ENCODE data around the gene MLN.

MLN gene

GRCh38 chr6:33759887-33760629 is 43.7 kb downstream of the MLN start:
- DNase-seq (ENCODE audit: low spot score), result no peak
- no peaks in the 10 kb centered on the region for H3K9me3 ChIP-seq (ENCODE audit: severe bottlenecking)
- ATAC-seq (ENCODE audit: low read depth), result no peak
- no peak overlapping the region for H3K4me3 ChIP-seq (ENCODE audit: severe bottlenecking)
- no peaks in the 10 kb centered on the region for H3K27me3 ChIP-seq (ENCODE audit: insufficient read depth, poor library complexity, severe bottlenecking)
- no peaks in the 10 kb centered on the region for H3K36me3 ChIP-seq (ENCODE audit: low read depth)
- no peak for TF ChIP-seq CTCF (IDR thresholded peaks at IDR 0.05; ENCODE audit: poor library complexity, severe bottlenecking)
- H3K4me1 ChIP-seq (ENCODE audit: insufficient read depth, poor library complexity, severe bottlenecking), result peaks cover 9% of the 10 kb centered on the region
- no peak overlapping the region for H3K27ac ChIP-seq (ENCODE audit: poor library complexity, severe bottlenecking)

GRCh38 chr6:33758815-33759216 is 45.0 kb downstream of the MLN start:
- no peaks in the 10 kb centered on the region for H3K9me3 ChIP-seq (ENCODE audit: severe bottlenecking)
- DNase-seq (ENCODE audit: low spot score), result no peak
- peaks cover 9% of the 10 kb centered on the region for H3K4me1 ChIP-seq (ENCODE audit: insufficient read depth, poor library complexity, severe bottlenecking)
- no peaks in the 10 kb centered on the region for H3K36me3 ChIP-seq (ENCODE audit: low read depth)
- ATAC-seq (ENCODE audit: low read depth), result peak; percentile 52
- H3K27me3 ChIP-seq (ENCODE audit: insufficient read depth, poor library complexity, severe bottlenecking), result no peaks in the 10 kb centered on the region
- no peak overlapping the region for H3K4me3 ChIP-seq (ENCODE audit: severe bottlenecking)
- H3K27ac ChIP-seq (ENCODE audit: poor library complexity, severe bottlenecking), result no peak overlapping the region
- TF ChIP-seq CTCF (IDR thresholded peaks at IDR 0.05; ENCODE audit: poor library complexity, severe bottlenecking), result no peak

GRCh38 chr6:33757906-33758305 is 45.9 kb downstream of the MLN start:
- no peak for DNase-seq (ENCODE audit: low spot score)
- TF ChIP-seq CTCF (IDR thresholded peaks at IDR 0.05; ENCODE audit: poor library complexity, severe bottlenecking), result no peak
- no peaks in the 10 kb centered on the region for H3K36me3 ChIP-seq (ENCODE audit: low read depth)
- no peak overlapping the region for H3K4me3 ChIP-seq (ENCODE audit: severe bottlenecking)
- no peak for ATAC-seq (ENCODE audit: low read depth)
- H3K27ac ChIP-seq (ENCODE audit: poor library complexity, severe bottlenecking), result no peak overlapping the region
- no peaks in the 10 kb centered on the region for H3K9me3 ChIP-seq (ENCODE audit: severe bottlenecking)
- peaks cover 9% of the 10 kb centered on the region for H3K4me1 ChIP-seq (ENCODE audit: insufficient read depth, poor library complexity, severe bottlenecking)
- H3K27me3 ChIP-seq (ENCODE audit: insufficient read depth, poor library complexity, severe bottlenecking), result no peaks in the 10 kb centered on the region

GRCh38 chr6:33757113-33757512 is 46.7 kb downstream of the MLN start:
- peaks cover 16% of the 10 kb centered on the region for H3K4me1 ChIP-seq (ENCODE audit: insufficient read depth, poor library complexity, severe bottlenecking)
- no peaks in the 10 kb centered on the region for H3K9me3 ChIP-seq (ENCODE audit: severe bottlenecking)
- no peak overlapping the region for H3K27ac ChIP-seq (ENCODE audit: poor library complexity, severe bottlenecking)
- ATAC-seq (ENCODE audit: low read depth) (no peak), DNase-seq (ENCODE audit: low spot score) (no peak)
- no peaks in the 10 kb centered on the region for H3K36me3 ChIP-seq (ENCODE audit: low read depth)
- H3K4me3 ChIP-seq (ENCODE audit: severe bottlenecking), result no peak overlapping the region
- H3K27me3 ChIP-seq (ENCODE audit: insufficient read depth, poor library complexity, severe bottlenecking), result no peaks in the 10 kb centered on the region
- TF ChIP-seq CTCF (IDR thresholded peaks at IDR 0.05; ENCODE audit: poor library complexity, severe bottlenecking), result no peak

GRCh38 chr6:33756211-33756954 is 47.4 kb downstream of the MLN start:
- Histone ChIP-seq H3K27me3 (ENCODE audit: insufficient read depth, poor library complexity, severe bottlenecking) (no peaks in the 10 kb centered on the region), H3K27ac (ENCODE audit: poor library complexity, severe bottlenecking) (no peak overlapping the region), H3K36me3 (ENCODE audit: low read depth) (no peaks in the 10 kb centered on the region), H3K4me1 (ENCODE audit: insufficient read depth, poor library complexity, severe bottlenecking) (peaks cover 23% of the 10 kb centered on the region), H3K4me3 (ENCODE audit: severe bottlenecking) (no peak overlapping the region), H3K9me3 (ENCODE audit: severe bottlenecking) (no peaks in the 10 kb centered on the region)
- ATAC-seq (ENCODE audit: low read depth), result no peak
- TF ChIP-seq CTCF (IDR thresholded peaks at IDR 0.05; ENCODE audit: poor library complexity, severe bottlenecking), result no peak
- no peak for DNase-seq (ENCODE audit: low spot score)

Data from RWPE2 (cell line).